ENCODE data around the gene CLIC5.

DNA sequence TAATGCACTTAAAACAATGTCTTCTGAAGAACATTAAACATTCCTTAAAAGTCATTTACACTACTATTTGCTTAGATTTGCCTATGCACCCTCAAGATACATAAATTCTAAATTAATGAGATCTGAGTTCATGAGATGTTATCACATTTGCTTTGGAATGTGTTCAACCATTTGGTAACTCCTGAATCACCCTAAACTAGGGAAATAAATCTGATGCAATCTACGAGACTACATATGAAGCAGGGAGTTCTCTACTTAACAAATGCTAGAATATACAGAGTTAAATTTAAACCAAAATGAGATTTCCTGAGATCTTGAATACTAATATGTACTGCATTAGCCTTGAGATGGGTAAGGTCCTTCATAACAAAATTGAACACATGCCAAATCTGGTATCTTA, 170.1 kb downstream of the CLIC5 start:
- TF ChIP-seq, protein P1, sequence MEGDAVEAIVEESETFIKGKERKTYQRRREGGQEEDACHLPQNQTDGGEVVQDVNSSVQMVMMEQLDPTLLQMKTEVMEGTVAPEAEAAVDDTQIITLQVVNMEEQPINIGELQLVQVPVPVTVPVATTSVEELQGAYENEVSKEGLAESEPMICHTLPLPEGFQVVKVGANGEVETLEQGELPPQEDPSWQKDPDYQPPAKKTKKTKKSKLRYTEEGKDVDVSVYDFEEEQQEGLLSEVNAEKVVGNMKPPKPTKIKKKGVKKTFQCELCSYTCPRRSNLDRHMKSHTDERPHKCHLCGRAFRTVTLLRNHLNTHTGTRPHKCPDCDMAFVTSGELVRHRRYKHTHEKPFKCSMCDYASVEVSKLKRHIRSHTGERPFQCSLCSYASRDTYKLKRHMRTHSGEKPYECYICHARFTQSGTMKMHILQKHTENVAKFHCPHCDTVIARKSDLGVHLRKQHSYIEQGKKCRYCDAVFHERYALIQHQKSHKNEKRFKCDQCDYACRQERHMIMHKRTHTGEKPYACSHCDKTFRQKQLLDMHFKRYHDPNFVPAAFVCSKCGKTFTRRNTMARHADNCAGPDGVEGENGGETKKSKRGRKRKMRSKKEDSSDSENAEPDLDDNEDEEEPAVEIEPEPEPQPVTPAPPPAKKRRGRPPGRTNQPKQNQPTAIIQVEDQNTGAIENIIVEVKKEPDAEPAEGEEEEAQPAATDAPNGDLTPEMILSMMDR (IDR thresholded peaks at IDR 0.05; ENCODE audit: insufficient read depth, low read length) = no peak
- TF ChIP-seq POLR2AphosphoS5 (IDR thresholded peaks at IDR 0.05; ENCODE audit: low read depth) = no peak
- TF ChIP-seq SPI1 (IDR thresholded peaks at IDR 0.05; ENCODE audit: borderline replicate concordance, low read depth) = no peak

All from HL-60 (cell line).